Stimulated activated CD4-positive, alpha-beta T cell treated with anti-CD3 and anti-CD28 coated beads, Interleukin-15, amount 100 ng/mL, for 1 hour (primary cell): ENCODE results near the gene AP2A1.

ENCODE experiments used
- DNase-seq, 2 donors: peaks; one replicate each; pipeline ENCODE4 v3.0.0-alpha.2; 2020; ENCODE audit warnings: low read depth in 1 of 2, low spot score in 1 of 2

The AP2A1 gene

DNA sequence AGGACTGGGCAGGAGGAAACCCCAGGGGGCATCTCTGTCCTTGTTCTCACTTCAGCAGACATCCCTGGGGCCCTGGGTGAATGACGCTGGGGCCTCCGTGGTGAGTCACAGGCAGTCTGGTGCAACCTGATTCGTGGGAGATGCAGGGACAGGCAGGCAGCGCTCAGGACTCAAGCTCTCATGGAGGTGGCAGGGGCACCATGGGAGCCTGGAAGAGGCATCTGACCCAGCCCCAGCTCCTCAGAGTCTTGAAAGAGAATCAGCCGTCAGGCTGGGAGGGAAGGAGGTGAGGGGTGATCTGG lies 70.2 kb downstream of the AP2A1 start:
- DNase-seq: no peak

DNA sequence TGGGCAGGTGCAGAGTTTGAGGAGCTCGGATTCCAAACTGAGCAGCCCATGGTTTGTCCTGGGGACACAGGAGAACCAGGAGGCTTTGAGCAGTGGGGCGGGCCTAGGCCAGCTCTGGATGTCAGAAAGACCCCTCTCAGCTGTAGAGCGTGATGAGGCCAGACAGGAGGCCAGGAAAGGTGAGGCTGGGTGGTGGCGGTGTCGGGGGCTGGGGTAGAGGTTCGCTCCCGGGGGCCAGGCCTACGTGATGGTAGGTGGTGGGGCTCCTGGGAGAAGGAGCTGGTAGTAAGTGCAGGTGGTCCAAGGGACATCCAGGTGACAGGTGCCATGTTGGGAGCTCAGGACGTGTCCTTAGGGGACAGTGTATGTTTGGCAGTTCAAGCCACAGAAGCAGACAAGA lies 70.6 kb downstream of the AP2A1 start:
- DNase-seq: no peak

- no peak for DNase-seq
Measured at GRCh38 chr19:49838885-49839588, 72.2 kb downstream of the AP2A1 start.

DNA sequence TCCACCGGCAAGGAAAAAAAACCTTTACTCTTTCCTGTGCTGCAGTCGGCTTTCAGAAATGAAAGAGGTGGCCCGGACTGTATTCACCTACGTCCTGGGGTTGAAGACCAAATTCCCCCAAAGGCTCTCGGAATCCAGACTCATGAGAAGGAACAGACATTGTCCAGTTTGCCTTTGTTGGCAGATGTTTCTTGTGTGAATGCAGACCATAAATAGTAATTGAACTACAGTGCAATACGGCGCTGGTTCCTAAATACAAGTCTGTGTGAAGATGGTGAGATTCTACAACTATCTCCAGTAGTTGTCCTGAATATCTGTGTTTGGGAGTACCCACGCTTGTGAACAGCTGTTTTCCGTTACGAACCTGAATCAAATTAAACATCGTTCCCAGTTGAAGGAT lies 72.9 kb downstream of the AP2A1 start:
- DNase-seq: no peak

GRCh38 chr19:49840321-49840720 lies 73.5 kb downstream of the AP2A1 start:
- DNase-seq: no peak

DNA sequence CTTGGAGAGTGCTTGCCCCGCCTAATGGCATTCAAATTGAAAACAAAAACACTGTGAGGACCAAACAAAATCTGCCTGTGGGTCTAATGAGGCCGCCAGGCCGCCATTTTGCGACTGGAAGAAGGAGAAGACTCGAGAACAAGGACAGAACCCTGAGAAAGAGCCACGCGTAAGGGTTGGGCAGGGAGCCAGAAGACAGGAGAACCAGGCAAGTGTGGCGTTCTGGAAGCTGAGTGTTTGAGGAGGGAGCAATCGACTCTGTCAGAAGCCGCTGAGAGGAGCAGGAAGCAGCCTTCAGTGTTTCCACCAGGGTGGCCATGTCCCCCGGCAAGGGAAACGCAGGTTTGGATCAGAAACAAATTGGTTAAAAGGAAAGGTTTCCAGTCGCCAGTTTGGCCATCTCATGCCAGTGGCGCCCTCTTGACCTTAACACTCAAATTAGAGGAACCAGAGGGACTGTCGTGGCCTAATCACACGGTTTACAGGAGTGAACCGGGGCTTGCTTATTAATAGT lies 74.0 kb downstream of the AP2A1 start:
- no peak for DNase-seq

DNA sequence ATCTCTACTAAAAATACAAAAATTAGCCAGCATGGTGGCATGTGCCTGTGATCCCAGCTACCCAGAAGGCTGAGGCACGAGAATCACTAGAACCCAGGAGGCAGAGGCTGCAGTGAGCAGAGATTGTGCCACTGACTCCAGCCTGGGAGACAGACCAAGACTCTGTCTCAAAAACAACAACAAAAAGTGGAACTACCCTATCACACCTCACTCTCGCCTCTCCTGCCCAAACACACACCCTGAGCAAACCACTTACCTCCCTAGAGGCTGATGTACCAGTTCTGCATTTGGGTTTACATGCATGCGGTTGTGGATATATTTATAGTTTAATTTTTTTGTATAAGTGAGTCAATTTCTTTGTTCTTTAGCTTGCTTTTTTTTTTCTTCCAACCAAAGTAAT lies 76.5 kb downstream of the AP2A1 start:
- DNase-seq: no peak

- no peak for DNase-seq
Measured at GRCh38 chr19:49844138-49845095, 77.6 kb downstream of the AP2A1 start.

- DNase-seq: no peak
Measured at GRCh38 chr19:49845414-49845813, 78.6 kb downstream of the AP2A1 start.

GRCh38 chr19:49846408-49846807 lies 79.6 kb downstream of the AP2A1 start:
- DNase-seq: no peak

DNA sequence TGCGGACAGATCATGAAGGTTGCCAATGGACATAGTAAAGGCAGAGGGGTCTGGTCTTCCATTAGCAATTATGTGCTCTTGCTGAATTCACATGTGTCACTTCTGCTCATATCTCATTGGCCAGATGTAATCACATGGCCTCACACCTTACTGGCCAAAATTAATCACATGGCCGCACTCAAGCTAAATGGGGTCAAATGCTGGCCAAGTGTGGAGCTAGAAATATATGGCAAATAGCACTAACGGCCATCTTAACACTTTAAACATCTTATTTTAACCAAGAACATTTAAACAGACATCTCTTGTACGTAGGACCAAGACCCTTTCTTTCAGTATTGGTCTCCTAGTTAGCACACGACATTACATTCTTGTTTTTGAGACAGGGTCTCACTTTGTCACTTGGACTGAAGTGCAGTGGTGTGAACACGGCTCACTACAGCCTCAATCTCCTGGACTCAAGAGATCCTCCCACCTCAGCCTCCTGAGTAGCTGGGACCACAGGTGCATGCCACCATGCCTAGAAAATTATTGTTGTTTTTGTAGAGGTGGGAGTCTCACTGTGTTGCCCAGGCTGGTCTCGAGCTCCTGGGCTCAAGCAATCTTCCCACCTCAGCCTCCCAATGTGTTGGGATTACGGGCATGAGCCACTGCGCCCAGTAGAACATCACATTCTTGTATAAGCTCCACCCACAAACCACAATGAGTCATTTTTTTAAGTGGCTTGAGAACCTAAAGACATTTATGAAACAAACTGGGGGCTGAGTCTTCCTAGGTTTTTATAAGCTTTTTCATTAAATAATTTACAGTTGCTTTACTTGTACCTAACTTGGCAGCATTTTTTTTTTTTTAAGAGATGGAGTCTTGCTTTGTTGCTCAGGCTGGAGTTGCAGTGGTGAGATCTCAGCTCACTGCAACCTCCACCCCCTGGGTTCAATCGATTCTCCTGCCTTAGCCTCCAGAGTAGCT lies 81.2 kb downstream of the AP2A1 start:
- no peak for DNase-seq

- DNase-seq: no peak
Measured at GRCh38 chr19:49848938-49849337, 82.1 kb downstream of the AP2A1 start.

- DNase-seq: no peak
Measured at GRCh38 chr19:49849433-49850220, 82.8 kb downstream of the AP2A1 start.

GRCh38 chr19:49850221-49850486 lies 83.4 kb downstream of the AP2A1 start:
- DNase-seq: no peak

- peak; percentile 78 to 82 for DNase-seq
Measured at GRCh38 chr19:49850487-49851342, 83.9 kb downstream of the AP2A1 start, which contains the start of gene PTOV1. PTOV1 (plus strand) TSS chr19:49851159.

DNA sequence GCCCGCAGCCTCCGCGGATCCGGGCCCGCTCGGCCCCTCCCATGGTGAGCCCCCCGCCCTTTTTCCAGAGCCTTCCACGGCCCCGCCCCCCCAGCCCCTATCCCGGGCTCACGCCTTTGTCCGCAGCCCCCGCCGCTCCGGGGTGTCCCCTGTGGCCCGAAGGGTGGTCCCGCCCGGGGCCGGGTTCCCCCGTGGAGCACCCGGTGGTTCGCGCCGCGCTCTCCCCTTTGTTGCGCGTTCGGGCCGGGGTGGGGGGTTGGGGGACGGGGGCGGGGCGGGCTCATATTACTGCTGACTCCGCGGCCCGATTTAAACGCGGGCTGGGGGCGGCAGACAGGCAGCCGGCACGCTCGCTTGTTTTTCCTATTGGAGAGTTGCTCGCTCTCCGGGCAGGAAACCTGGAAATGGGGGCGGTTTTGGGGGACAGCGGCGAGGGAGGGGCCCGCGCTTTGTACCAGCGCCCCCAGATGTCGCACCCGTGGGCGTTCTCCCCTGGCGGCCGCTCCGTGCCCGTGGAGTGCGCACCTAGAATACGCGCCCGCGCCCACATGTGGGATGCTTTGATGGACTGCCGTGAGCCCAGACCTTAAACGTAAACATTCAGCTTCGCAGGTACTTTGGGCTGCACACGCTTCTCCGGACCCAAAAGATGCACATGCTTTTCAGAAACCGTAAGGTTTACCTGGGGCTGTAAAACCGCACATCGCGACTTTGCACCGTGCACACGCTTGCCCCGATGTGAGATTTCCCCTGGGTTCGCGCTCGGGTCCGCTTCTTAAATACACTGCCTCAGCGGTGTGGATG lies 84.9 kb downstream of the AP2A1 start:
- DNase-seq: peak in 1 of 2 donors; percentile 20

GRCh38 chr19:49852631-49853126 lies 85.9 kb downstream of the AP2A1 start:
- DNase-seq: no peak

DNA sequence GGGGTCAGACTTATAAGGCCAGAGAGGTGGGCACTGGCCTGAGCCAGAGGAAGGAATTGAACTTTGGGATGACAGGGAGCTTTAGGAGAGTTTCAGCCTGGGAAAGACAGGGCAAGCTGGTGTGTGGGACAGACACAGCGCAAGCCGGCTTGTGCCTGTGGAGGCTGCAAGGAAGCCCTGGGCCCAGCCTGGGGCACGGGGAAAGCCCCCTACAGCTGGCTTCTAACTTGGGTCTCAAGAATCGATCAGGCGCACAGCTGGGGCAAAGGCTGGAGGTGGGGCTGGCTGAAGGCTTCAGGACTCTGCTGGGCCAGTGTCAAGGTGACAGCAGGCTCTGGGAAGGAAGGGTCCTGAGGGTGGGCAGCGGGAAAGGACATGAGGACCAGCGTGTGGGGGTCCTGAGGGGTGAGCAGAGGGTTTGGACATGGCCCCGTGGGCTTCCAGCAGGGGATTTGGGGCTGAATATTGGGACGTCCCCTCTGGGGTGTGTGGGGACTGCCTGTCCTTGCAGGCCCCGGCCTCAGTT lies 87.1 kb downstream of the AP2A1 start:
- DNase-seq: no peak
